A549 (cell line): Measurements from ENCODE around the gene ACTA2. TPM values are rescaled to one million over a fixed set of nuclear protein-coding genes. Genes with fewer than 3 reads are reported as not detected.
A peak's percentile ranks its signal among the peaks of the same experiment; 100 is the strongest.

Source experiments
- ATAC-seq, 2 experiments: fragments of 200-7000 bp in 1 of 2; fragments of >200 bp in 1 of 2; cut with Nextera tagmentation in 1 of 2; cut with Tn5 transposase in 1 of 2; 3 replicates each; pipeline versions ENCODE4 v1.8.0 to v1.9.1; 2018 to 2020; ENCODE audit warnings: mild to moderate bottlenecking in 1 of 2, moderate library complexity in 1 of 2
- CTCF ChIA-PET: fragments of 300-600 bp; sonication (Branson Sonifier 250); formaldehyde crosslinking; extraction: SDS; loops from one replicate; lab custom pipeline; 2021; ENCODE audit warnings: antibody characterized with exemption, inconsistent platforms; lab: Yijun Ruan, JAX
- POLR2A ChIA-PET: fragments of 350-600 bp; formaldehyde crosslinking; extraction: SDS; loops from one replicate; lab custom pipeline; 2021; ENCODE audit warnings: antibody characterized with exemption, inconsistent platforms; lab: Yijun Ruan, JAX
- DNase-seq, 2 experiments: peaks; one replicate each; pipeline versions ENCODE4 v3.0.0 to v3.0.0-alpha.2; 2011 to 2016; ENCODE audit warnings: low read depth in 1 of 2, low spot score in 1 of 2
- FAIRE-seq: peaks from 2 replicates; lab custom pipeline; 2011; peaks lifted over from hg19 to GRCh38; lab: Jason Lieb, UNC
- H3K27ac ChIP-seq, 2 experiments: fragments of >200 bp; sonication (Bioruptor Twin); formaldehyde crosslinking; 3 replicates each; pipeline ENCODE4 v1.5.1; 2016 to 2017
- H3K4me1 ChIP-seq: fragments of >200 bp; sonication (Bioruptor Twin); formaldehyde crosslinking; 3 replicates; pipeline ENCODE4 v1.6.1; 2016
- H3K4me2 ChIP-seq: fragments of >200 bp; sonication (Bioruptor Twin); formaldehyde crosslinking; 3 replicates; pipeline ENCODE4 v1.6.1; 2016
- H3K4me3 ChIP-seq: fragments of >200 bp; sonication (Bioruptor Twin); formaldehyde crosslinking; 3 replicates; pipeline ENCODE4 v1.5.1; 2016
- H3K9me3 ChIP-seq: fragments of >200 bp; sonication (Bioruptor Twin); formaldehyde crosslinking; 3 replicates; pipeline ENCODE4 v1.6.1; 2016
- BCL3 ChIP-seq: fragments of >200 bp; sonication (Bioruptor Twin); formaldehyde crosslinking; IDR thresholded peaks from 3 replicates; pipeline ENCODE4 v1.6.1; 2016
- CBX2 ChIP-seq: fragments of 200-600 bp; sonication (generic); IDR thresholded peaks from 2 replicates; pipeline ENCODE4 v1.6.1; 2016; ENCODE audit warnings: low read depth, mild to moderate bottlenecking, borderline replicate concordance
- CBX8 ChIP-seq: fragments of 200-600 bp; sonication (generic); IDR thresholded peaks from 2 replicates; pipeline ENCODE4 v1.6.1; 2016
- CTCF ChIP-seq: fragments of >200 bp; sonication (Bioruptor Twin); formaldehyde crosslinking; IDR thresholded peaks from 3 replicates; pipeline ENCODE4 v1.5.1; 2016
- ELK1 ChIP-seq: fragments of 150-350 bp; IDR thresholded peaks from 2 replicates; pipeline ENCODE4 v1.6.1; 2014; ENCODE audit warnings: low read depth, mild to moderate bottlenecking, low read length
- FOSB ChIP-seq: fragments of 250-450 bp; sonication (Bioruptor Pico); IDR thresholded peaks from 2 replicates; pipeline ENCODE4 v1.5.0; 2020; ENCODE audit warnings: mild to moderate bottlenecking, moderate library complexity
- FOXS1 ChIP-seq: fragments of 250-450 bp; sonication (Bioruptor Pico); IDR thresholded peaks from 2 replicates; pipeline ENCODE4 v1.5.0; 2020; ENCODE audit warnings: mild to moderate bottlenecking, moderate library complexity
- GATA3 ChIP-seq: IDR thresholded peaks from 2 replicates; pipeline ENCODE4 v1.6.1; 2012; ENCODE audit warnings: borderline replicate concordance
- HEYL ChIP-seq: fragments of 250-450 bp; sonication (Bioruptor Pico); IDR thresholded peaks from 2 replicates; pipeline ENCODE4 v1.8.0; 2021; ENCODE audit warnings: mild to moderate bottlenecking, moderate library complexity
- HMGXB4 ChIP-seq: fragments of 250-450 bp; sonication (Bioruptor Pico); IDR thresholded peaks from 2 replicates; pipeline ENCODE4 v1.5.0; 2021; ENCODE audit warnings: mild to moderate bottlenecking, moderate library complexity, borderline replicate concordance
- HOXB5 ChIP-seq: fragments of 250-450 bp; sonication (Bioruptor Pico); IDR thresholded peaks from 2 replicates; pipeline ENCODE4 v1.5.0; 2020; ENCODE audit warnings: mild to moderate bottlenecking, moderate library complexity
- MAX ChIP-seq: IDR thresholded peaks from 2 replicates; pipeline ENCODE4 v1.6.1; 2012
- MAZ ChIP-seq: fragments of 150-350 bp; IDR thresholded peaks from 2 replicates; pipeline ENCODE4 v1.6.1; 2014; ENCODE audit warnings: antibody characterized with exemption, low read depth, low read length, borderline replicate concordance
- PHF8 ChIP-seq: fragments of 200-600 bp; sonication (generic); IDR thresholded peaks from 2 replicates; pipeline ENCODE4 v1.6.1; 2016; ENCODE audit warnings: low read depth, mild to moderate bottlenecking, antibody characterized with exemption, moderate library complexity, borderline replicate concordance
- POLR2A ChIP-seq: IDR thresholded peaks from 2 replicates; pipeline ENCODE4 v1.6.1; 2012; ENCODE audit warnings: mild to moderate bottlenecking, low read length
- POLR2AphosphoS2 ChIP-seq: conservative IDR thresholded peaks from 2 replicates; pipeline ENCODE4 v1.6.1; 2012; ENCODE audit warnings: low read length, improper control_type of control experiment, inconsistent platforms
- RAD21 ChIP-seq, 2 experiments: fragments of >200 bp in 1 of 2; sonication (Bioruptor Twin) in 1 of 2; formaldehyde crosslinking in 1 of 2; IDR thresholded peaks in 1 of 2; conservative IDR thresholded peaks in 1 of 2; 2 replicates in 1 of 2; 3 replicates in 1 of 2; pipeline ENCODE4 v1.6.1; 2012 to 2018; ENCODE audit warnings: inconsistent platforms in 1 of 2
- RCOR1 ChIP-seq: fragments of 150-350 bp; IDR thresholded peaks from 2 replicates; pipeline ENCODE4 v1.6.1; 2014; ENCODE audit warnings: antibody characterized with exemption, low read length, low read depth
- RFX5 ChIP-seq: fragments of 450-650 bp; IDR thresholded peaks from 2 replicates; pipeline ENCODE4 v1.7.1; 2014; ENCODE audit warnings: antibody characterized with exemption, mild to moderate bottlenecking, moderate library complexity
- RNF2 ChIP-seq: fragments of 200-600 bp; sonication (generic); IDR thresholded peaks from 2 replicates; pipeline ENCODE4 v1.6.1; 2016; ENCODE audit warnings: low read depth, mild to moderate bottlenecking, antibody characterized with exemption, moderate library complexity, borderline replicate concordance
- SMC3 ChIP-seq: fragments of >200 bp; sonication (Bioruptor Twin); formaldehyde crosslinking; IDR thresholded peaks from 3 replicates; pipeline ENCODE4 v1.6.1; 2018; ENCODE audit warnings: inconsistent platforms
- SREBF2 ChIP-seq: fragments of 450-650 bp; IDR thresholded peaks from 2 replicates; pipeline ENCODE4 v1.6.1; 2014; ENCODE audit warnings: mild to moderate bottlenecking, moderate library complexity
- TP53 ChIP-seq: fragments of 250-450 bp; sonication (Bioruptor Pico); IDR thresholded peaks from 2 replicates; pipeline ENCODE4 v1.5.0; 2021; ENCODE audit warnings: mild to moderate bottlenecking, moderate library complexity
- USF2 ChIP-seq: fragments of 450-650 bp; IDR thresholded peaks from 2 replicates; pipeline ENCODE4 v1.6.1; 2014; ENCODE audit warnings: antibody characterized with exemption
- ZFP36 ChIP-seq: fragments of 450-650 bp; IDR thresholded peaks from 2 replicates; pipeline ENCODE4 v1.6.1; 2014; ENCODE audit warnings: borderline replicate concordance; ENCODE audit not compliant: partially characterized antibody
- ZSCAN20 ChIP-seq: fragments of 250-450 bp; sonication (Bioruptor Pico); IDR thresholded peaks from 2 replicates; pipeline ENCODE4 v1.8.0; 2022; ENCODE audit warnings: mild to moderate bottlenecking, moderate library complexity
- WGBS: methylation state at CpG from one replicate; pipeline ENCODE4 v1.1.6; 2017; ENCODE audit errors: missing lambda C conversion rate; 5-methylcytosine and 5-hydroxymethylcytosine counted together
- polyA plus RNA-seq, 4 experiments: library from polyadenylated mRNA; depleted of rRNA in 3 of 4; stranded (reverse); fragments of >200 nt; fragmentation: RNase III in 1 of 4; extraction: RNeasy Plus Mini Kit Qiagen cat#74134 plus additional on column Dnase treatment in 1 of 4; gene quantifications; 2 replicates in 3 of 4; 3 replicates in 1 of 4; pipeline ENCODE4 v1.2.3, GENCODE V29; 2011 to 2017

The ACTA2 gene
- polyA plus RNA-seq, 2 of the 4 experiments (the other 2 are of a cell fraction): 15.0 to 25.9 TPM

- FAIRE-seq (no peak), ATAC-seq (no peak), DNase-seq (no peak)
- Histone ChIP-seq H3K9me3 (no peaks in the 10 kb centered on the region), H3K4me1 (peaks cover 12% of the 10 kb centered on the region; the same call in 2 of the 3 replicates), H3K4me2 (no peak overlapping the region), H3K27ac (no peak overlapping the region), H3K4me3 (no peak overlapping the region)
- POLR2A ChIA-PET: no interaction called here
- no peak for TF ChIP-seq HOXB5 (CRISPR knock-in tag)
- CTCF ChIA-PET: interaction anchor here (0.6 to 1.9 kb wide), 26 partner anchors 9 to 496 kb away, joined by 3 to 16 read pairs (median 4); no protein-coding TSS in a partner anchor
Observed at GRCh38 chr10:88987243-88987725, 34.7 kb upstream of the ACTA2 start.

GRCh38 chr10:88986549-88987242, 34.1 kb upstream of the ACTA2 start:
- ATAC-seq (no peak), FAIRE-seq (no peak), DNase-seq (peak; percentile 20 to 31)
- no peaks in the 10 kb centered on the region for H3K9me3 ChIP-seq
- ChIA-PET POLR2A (no interaction called here), CTCF (interaction anchor here (0.6 to 1.9 kb wide), 25 partner anchors 9 to 413 kb away, joined by 3 to 16 read pairs (median 4); no protein-coding TSS in a partner anchor)
- H3K4me3 ChIP-seq: no peak overlapping the region
- 5% methylated on average over 2 of the region's 2 CpGs for WGBS
- H3K4me2 ChIP-seq: no peak overlapping the region
- TF ChIP-seq PHF8 (no peak), CBX8 (no peak), POLR2AphosphoS2 (no peak), MAZ (no peak), POLR2A (no peak), ZFP36 (no peak), RAD21 (conservative IDR thresholded peaks at IDR 0.05 in 1 of 2, IDR thresholded peaks at IDR 0.05 in 1 of 2) (peak; percentile 67 to 72), SMC3 (peak; percentile 75), ZSCAN20 (CRISPR knock-in tag) (no peak), CTCF (peak; percentile 89)
- peaks cover 8% of the 10 kb centered on the region; the same call in 2 of the 3 replicates for H3K4me1 ChIP-seq
- no peak overlapping the region for H3K27ac ChIP-seq

- Histone ChIP-seq H3K4me2 (no peak overlapping the region), H3K4me1 (no peaks in the 10 kb centered on the region; the same call in 2 of the 3 replicates), H3K9me3 (no peaks in the 10 kb centered on the region), H3K27ac (no peak overlapping the region)
- ChIA-PET POLR2A (no interaction called here), CTCF (interaction anchor here (1.7 to 2.1 kb wide), 3 partner anchors 48 to 148 kb away, joined by 4 to 6 read pairs (median 5); no protein-coding TSS in a partner anchor)
- no peak for FAIRE-seq
- no peak for DNase-seq
- ATAC-seq: no peak
- TF ChIP-seq SMC3: no peak
- TF ChIP-seq FOSB: no peak
- no peak for TF ChIP-seq ELK1
- TF ChIP-seq MAX: no peak
- no peak for TF ChIP-seq HEYL (CRISPR knock-in tag)
- no peak for TF ChIP-seq TP53
- no peak for TF ChIP-seq FOXS1
- TF ChIP-seq CBX8: no peak
- TF ChIP-seq RFX5: no peak
- TF ChIP-seq ZSCAN20 (CRISPR knock-in tag): no peak
- no peak for TF ChIP-seq RNF2
- no peak for TF ChIP-seq CBX2
- TF ChIP-seq ZFP36: no peak
- no peak for TF ChIP-seq GATA3
- no peak for TF ChIP-seq SREBF2
- TF ChIP-seq BCL3: no peak
- TF ChIP-seq RAD21 (conservative IDR thresholded peaks at IDR 0.05 in 1 of 2, IDR thresholded peaks at IDR 0.05 in 1 of 2): no peak
- TF ChIP-seq RCOR1: no peak
- TF ChIP-seq USF2: no peak
- no peak for TF ChIP-seq HMGXB4 (CRISPR knock-in tag)
- TF ChIP-seq, all 56 proteins: peak for 0
- H3K4me3 ChIP-seq: no peak overlapping the region
Observed at GRCh38 chr10:88984525-88984924, 32.0 kb upstream of the ACTA2 start.
